Prostate gland (tissue), 2 donors: ENCODE data around the gene AATK. TPM values are rescaled to one million over a fixed set of nuclear protein-coding genes. Genes with fewer than 3 reads are reported as not detected.

Source experiments
- DNase-seq: peaks from one replicate; pipeline ENCODE4 v3.0.0-alpha.2; 2019; ENCODE audit warnings: low spot score
- H3K27ac ChIP-seq, 2 donors: fragments of 200-600 bp; sonication (generic); 2 replicates each; pipeline ENCODE4 v1.5.1; 2017 to 2019
- H3K27me3 ChIP-seq: fragments of 200-600 bp; sonication (generic); replicated peaks from 2 replicates; pipeline ENCODE4 v1.5.1; 2019; ENCODE audit not compliant: insufficient read depth
- H3K36me3 ChIP-seq, 2 donors: fragments of 200-600 bp; sonication (generic); 1 replicate in 1 of 2; 2 replicates in 1 of 2; pipeline versions ENCODE4 v1.5.1 to v1.8.1; 2017 to 2019
- H3K4me1 ChIP-seq: fragments of 200-600 bp; sonication (generic); replicated peaks from 2 replicates; pipeline ENCODE4 v1.5.1; 2019
- H3K4me3 ChIP-seq, 2 donors: fragments of 200-600 bp; sonication (generic); 2 replicates each; pipeline ENCODE4 v1.5.1; 2017 to 2019
- H3K9me3 ChIP-seq: fragments of 200-600 bp; sonication (generic); 2 replicates; pipeline ENCODE4 v1.5.1; 2017
- CTCF ChIP-seq, 4 experiments: fragments of 200-600 bp in 2 of 4; fragments of 450-650 bp in 2 of 4; sonication (generic) in 2 of 4; IDR thresholded peaks; 1 replicate in 3 of 4; 2 replicates in 1 of 4; pipeline ENCODE4 v1.5.1; 2016 to 2019; ENCODE audit warnings: antibody characterized with exemption in 4 of 4, mild to moderate bottlenecking in 2 of 4, moderate library complexity in 2 of 4
- POLR2A ChIP-seq: fragments of 450-650 bp; IDR thresholded peaks from one replicate; pipeline ENCODE4 v1.6.1; 2016; ENCODE audit warnings: antibody characterized with exemption, mild to moderate bottlenecking
- POLR2AphosphoS5 ChIP-seq: sonication (generic); formaldehyde crosslinking; IDR thresholded peaks from one replicate; pipeline ENCODE4 v1.6.1; 2017; ENCODE audit warnings: antibody characterized with exemption
- WGBS: methylation state at CpG from one replicate; pipeline ENCODE4 v1.1.5; 2018; 5-methylcytosine and 5-hydroxymethylcytosine counted together
- intact Hi-C: fragments of 100-400 bp; cut with DNase I; formaldehyde crosslinking; loops from one replicate; pipeline ENCODE4 v1.14.2; 2022
- total RNA-seq, 2 donors: library from RNA; depleted of rRNA; stranded (reverse); fragments of >200 nt; gene quantifications; one replicate each; pipeline ENCODE4 v1.1.0, GENCODE V29; 2016

The AATK gene
- total RNA-seq, 2 donors from 2014 or later, result 5.2 to 6.6 TPM

- Histone ChIP-seq H3K9me3 (no peaks in the 10 kb centered on the region), H3K4me3 (no peak overlapping the region), H3K27ac (no peak overlapping the region), H3K36me3 (no peaks in the 10 kb centered on the region), H3K27me3 (no peaks in the 10 kb centered on the region), H3K4me1 (no peaks in the 10 kb centered on the region)
- 92% methylated on average over 17 of the region's 19 CpGs for WGBS
- no peak for DNase-seq
- no peak for TF ChIP-seq POLR2AphosphoS5
- no peak for TF ChIP-seq CTCF (IDR thresholded peaks at IDR 0.05)
- no peak for TF ChIP-seq POLR2A
- intact Hi-C loops, result no loop called here
Measured at GRCh38 chr17:81181811-81182185, 15.8 kb upstream of the AATK start.

- no peaks in the 10 kb centered on the region for H3K27me3 ChIP-seq
- no peaks in the 10 kb centered on the region for H3K36me3 ChIP-seq
- WGBS, result 87% methylated on average over 49 of the region's 49 CpGs
- H3K4me1 ChIP-seq, result no peaks in the 10 kb centered on the region
- DNase-seq, result no peak
- no peak overlapping the region for H3K4me3 ChIP-seq
- H3K27ac ChIP-seq, result no peak overlapping the region
- TF ChIP-seq CTCF (IDR thresholded peaks at IDR 0.05) (no peak), POLR2AphosphoS5 (no peak), POLR2A (no peak)
- intact Hi-C loops, result no loop called here
- H3K9me3 ChIP-seq, result no peaks in the 10 kb centered on the region
Measured at GRCh38 chr17:81180836-81181810, 15.1 kb upstream of the AATK start.

DNA sequence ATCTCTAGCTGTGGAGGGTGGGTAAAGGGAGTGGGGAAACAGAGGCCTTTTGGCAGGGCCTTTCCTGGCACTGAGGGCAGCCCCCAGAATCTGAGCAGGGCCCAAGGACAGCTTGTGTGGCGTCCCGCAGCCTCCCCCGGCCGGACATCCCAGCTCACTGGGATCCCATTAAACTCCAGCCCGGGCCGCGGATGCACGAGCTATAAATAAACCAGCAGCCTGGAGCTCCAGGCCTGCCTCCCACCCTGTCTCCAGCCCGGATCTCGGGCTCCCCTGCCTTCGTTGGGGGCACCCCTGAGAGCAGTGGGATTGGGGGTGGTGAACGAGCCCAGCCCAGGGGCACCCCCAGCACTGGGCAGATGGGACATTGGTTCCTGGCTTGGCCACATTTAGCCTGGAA is 13.8 kb upstream of the AATK start:
- intact Hi-C loops, result no loop called here
- TF ChIP-seq POLR2AphosphoS5 (no peak), CTCF (IDR thresholded peaks at IDR 0.05) (no peak), POLR2A (no peak)
- Histone ChIP-seq H3K4me1 (no peaks in the 10 kb centered on the region), H3K9me3 (no peaks in the 10 kb centered on the region), H3K27ac (no peak overlapping the region), H3K4me3 (no peak overlapping the region), H3K27me3 (no peaks in the 10 kb centered on the region), H3K36me3 (no peaks in the 10 kb centered on the region)
- WGBS, result 51% methylated on average over 11 of the region's 12 CpGs
- DNase-seq, result no peak

- no peaks in the 10 kb centered on the region for H3K4me1 ChIP-seq
- H3K27ac ChIP-seq, result no peak overlapping the region
- no peak for DNase-seq
- no peaks in the 10 kb centered on the region for H3K9me3 ChIP-seq
- no peak overlapping the region for H3K4me3 ChIP-seq
- 72% methylated on average over 9 of the region's 9 CpGs for WGBS
- H3K36me3 ChIP-seq, result no peaks in the 10 kb centered on the region
- H3K27me3 ChIP-seq, result no peaks in the 10 kb centered on the region
- TF ChIP-seq POLR2AphosphoS5 (no peak), CTCF (IDR thresholded peaks at IDR 0.05) (no peak), POLR2A (no peak)
- intact Hi-C loops, result no loop called here
Measured at GRCh38 chr17:81179220-81179619, 13.2 kb upstream of the AATK start.
